ENCODE results near the gene TRAIP. TPM values are rescaled to one million over a fixed set of nuclear protein-coding genes. Genes with fewer than 3 reads are reported as not detected.

The TRAIP gene
- total RNA-seq, 4 donors from 2014 or later: 1.1 to 4.8 (median 2.9) TPM

DNA sequence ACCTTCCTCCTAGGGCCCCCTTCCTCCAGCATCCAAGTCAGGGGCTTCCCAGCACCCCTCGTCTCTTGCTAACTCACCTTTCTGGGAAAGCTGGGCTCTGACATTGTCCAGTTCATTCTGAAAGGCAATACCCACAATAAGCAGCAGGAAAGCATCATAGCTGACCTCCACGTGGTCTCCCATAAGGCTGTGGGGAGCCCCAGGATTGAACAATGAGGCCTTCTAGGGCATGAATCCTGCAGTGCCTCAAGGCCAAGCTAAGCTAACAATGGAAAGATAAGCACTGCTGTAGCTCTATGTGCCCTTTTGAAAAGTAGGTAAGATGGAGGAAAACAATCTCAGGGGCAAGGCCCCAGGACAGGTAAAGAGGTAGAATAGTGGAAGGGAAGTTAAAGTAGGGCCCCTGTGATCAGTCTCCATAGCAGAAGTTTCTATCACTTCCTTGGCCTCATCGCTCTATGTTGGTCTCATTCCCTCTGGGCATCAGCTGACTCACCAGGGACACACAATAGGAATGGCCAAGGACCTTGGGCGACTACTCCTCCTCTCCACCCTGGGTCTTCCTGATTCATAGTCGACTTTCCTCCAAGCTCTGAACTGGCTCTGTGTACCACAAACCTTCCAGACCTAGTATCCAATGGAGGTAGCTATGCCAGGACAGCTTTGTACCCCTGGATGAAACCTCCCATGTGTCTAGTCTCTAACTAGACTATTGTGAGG, 11.7 kb downstream of the TRAIP start:
- DNase-seq (ENCODE audit: low spot score in 2 of 2): no peak
- 83 to 84% methylated on average over 5 of the region's 5 CpGs for whole genome bisulfite sequencing, 2 donors
- TF ChIP-seq, protein P1, sequence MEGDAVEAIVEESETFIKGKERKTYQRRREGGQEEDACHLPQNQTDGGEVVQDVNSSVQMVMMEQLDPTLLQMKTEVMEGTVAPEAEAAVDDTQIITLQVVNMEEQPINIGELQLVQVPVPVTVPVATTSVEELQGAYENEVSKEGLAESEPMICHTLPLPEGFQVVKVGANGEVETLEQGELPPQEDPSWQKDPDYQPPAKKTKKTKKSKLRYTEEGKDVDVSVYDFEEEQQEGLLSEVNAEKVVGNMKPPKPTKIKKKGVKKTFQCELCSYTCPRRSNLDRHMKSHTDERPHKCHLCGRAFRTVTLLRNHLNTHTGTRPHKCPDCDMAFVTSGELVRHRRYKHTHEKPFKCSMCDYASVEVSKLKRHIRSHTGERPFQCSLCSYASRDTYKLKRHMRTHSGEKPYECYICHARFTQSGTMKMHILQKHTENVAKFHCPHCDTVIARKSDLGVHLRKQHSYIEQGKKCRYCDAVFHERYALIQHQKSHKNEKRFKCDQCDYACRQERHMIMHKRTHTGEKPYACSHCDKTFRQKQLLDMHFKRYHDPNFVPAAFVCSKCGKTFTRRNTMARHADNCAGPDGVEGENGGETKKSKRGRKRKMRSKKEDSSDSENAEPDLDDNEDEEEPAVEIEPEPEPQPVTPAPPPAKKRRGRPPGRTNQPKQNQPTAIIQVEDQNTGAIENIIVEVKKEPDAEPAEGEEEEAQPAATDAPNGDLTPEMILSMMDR (IDR thresholded peaks at IDR 0.05): no peak
- no peak for TF ChIP-seq POLR2A (IDR thresholded peaks at IDR 0.05)
- no peak overlapping the region for H3K4me3 ChIP-seq (ENCODE audit: low read depth, poor library complexity, severe bottlenecking)
- intact Hi-C loops (cut with DNase I; ENCODE audit: low total_unique reads): no loop called here

DNA sequence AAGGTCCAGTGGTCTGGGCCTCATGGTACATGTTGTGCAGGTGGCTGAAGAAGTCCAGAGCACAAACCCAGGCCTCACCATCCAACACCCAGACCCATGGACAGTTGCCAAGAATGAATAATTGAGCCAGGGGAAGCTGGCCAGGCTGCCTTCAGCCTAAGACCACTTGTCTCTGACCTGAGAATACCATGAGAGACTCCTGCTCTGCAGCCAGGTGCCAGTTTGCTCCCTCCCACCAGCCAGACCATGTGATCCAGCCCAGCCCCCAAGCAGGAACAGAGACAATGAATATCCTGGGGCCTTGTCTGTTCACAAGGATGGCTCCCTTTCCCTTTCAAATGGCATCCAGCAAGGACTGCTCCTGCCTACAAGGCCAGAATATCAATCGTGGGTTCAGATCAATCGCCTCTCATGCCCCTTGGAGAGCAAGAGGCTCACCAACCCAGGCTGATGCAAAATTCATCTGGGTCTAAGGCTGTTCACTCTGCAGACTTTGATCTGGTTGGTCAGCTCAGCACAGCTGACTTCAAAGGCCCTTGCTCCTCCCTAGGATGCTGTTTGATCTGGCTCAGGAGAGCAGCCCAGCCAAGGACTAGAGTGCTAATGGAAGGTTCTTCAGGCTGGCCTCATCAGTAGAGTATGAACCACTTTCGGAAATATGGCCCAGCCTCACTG, 13.4 kb downstream of the TRAIP start:
- TF ChIP-seq, protein P1 (IDR thresholded peaks at IDR 0.05): no peak
- TF ChIP-seq POLR2A (IDR thresholded peaks at IDR 0.05): no peak
- 97% methylated on average over 3 of the region's 3 CpGs for WGBS, 2 donors
- intact Hi-C loops (cut with DNase I; ENCODE audit: low total_unique reads): no loop called here
- no peak for DNase-seq (ENCODE audit: low spot score in 2 of 2)
- no peak overlapping the region for H3K4me3 ChIP-seq (ENCODE audit: low read depth, poor library complexity, severe bottlenecking)

DNA sequence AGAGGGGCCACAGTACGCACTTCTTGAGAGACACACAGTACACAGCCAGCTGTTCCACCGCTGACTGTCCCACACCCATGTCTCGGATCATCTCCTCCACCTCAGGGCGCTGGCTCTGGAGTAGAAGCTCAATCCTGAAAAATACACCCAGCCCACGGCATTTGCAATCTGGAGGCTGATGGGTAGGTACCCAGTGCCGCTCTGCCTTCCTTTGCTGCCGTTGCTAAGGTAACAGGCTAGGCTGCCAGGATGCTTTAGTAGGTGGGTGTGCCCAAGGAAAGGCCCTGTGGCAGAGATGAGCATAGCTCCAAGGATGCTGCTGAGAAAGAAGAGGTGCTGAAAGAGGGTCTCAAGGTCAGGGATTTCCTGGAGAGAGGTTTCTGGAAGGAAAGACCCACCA, 14.6 kb downstream of the TRAIP start:
- intact Hi-C loops (cut with DNase I; ENCODE audit: low total_unique reads): no loop called here
- no peak overlapping the region for H3K4me3 ChIP-seq (ENCODE audit: low read depth, poor library complexity, severe bottlenecking)
- 69 to 73% methylated on average over 3 to 6 of the region's 7 CpGs for WGBS, 2 donors
- no peak for TF ChIP-seq POLR2A (IDR thresholded peaks at IDR 0.05)
- TF ChIP-seq, protein P1 (IDR thresholded peaks at IDR 0.05): no peak
- no peak for DNase-seq (ENCODE audit: low spot score in 2 of 2)

DNA sequence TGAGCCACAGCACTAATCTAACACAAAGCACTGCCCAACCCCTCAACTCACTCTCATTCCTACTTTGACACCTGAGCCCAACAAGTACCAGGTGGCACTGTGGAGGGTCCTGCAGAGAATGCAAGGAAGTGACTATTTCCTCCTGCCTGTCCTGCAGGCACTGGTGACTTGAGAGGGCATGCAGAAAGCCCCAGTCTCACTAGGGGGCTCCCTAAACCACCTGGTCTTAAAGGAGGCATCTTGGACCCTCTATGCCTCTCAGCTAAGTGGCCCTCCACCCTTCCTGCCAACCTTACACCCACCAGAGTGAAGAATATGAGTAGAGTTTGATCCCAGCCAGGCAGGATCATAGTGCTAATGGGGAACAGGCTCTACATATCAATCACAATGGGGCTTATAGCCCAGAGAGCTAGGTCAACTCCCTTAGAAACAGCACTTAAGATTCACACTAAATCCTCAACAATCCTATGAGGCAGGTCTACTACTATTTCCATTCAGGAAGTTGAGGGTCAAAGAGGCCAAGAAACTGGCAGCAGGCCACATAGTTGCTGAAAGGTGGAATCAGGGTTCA, 15.2 kb downstream of the TRAIP start:
- intact Hi-C loops (cut with DNase I; ENCODE audit: low total_unique reads): no loop called here
- no peak for TF ChIP-seq POLR2A (IDR thresholded peaks at IDR 0.05)
- TF ChIP-seq, protein P1 (IDR thresholded peaks at IDR 0.05): no peak
- no peak overlapping the region for H3K4me3 ChIP-seq (ENCODE audit: low read depth, poor library complexity, severe bottlenecking)
- no peak for DNase-seq (ENCODE audit: low spot score in 2 of 2)

DNA sequence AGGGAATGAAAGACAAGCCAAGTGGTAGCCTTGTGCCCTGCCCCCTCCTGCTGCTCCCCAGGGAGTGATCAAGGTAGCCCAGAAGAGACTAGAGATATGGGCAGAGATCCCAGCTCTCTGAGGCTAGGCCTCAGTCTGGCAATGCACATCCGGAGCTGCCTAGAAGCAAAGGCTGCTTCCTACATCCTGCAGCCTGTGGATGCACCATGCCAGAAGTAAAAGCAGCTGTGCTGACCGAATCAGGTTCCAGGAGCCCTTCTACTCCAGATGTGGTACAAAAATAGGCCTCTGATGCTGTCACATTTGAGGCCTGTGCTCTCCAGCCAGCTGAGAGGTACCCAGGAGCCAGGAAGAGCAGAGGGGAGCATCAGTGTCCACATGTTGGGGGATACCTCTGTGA, 16.0 kb downstream of the TRAIP start:
- intact Hi-C loops (cut with DNase I; ENCODE audit: low total_unique reads): no loop called here

More for the DNA sequence above, 16.0 kb downstream of the TRAIP start:
- DNase-seq (ENCODE audit: low spot score in 2 of 2): no peak
- H3K4me3 ChIP-seq (ENCODE audit: low read depth, poor library complexity, severe bottlenecking): no peak overlapping the region
- 68 to 80% methylated on average over 2 of the region's 2 CpGs for WGBS, 2 donors
- TF ChIP-seq POLR2A (IDR thresholded peaks at IDR 0.05): no peak
- TF ChIP-seq, protein P1 (IDR thresholded peaks at IDR 0.05): no peak
